PC-3 (cell line): ENCODE measurements around the gene RHOV. TPM values are rescaled to one million over a fixed set of nuclear protein-coding genes. Genes with fewer than 3 reads are reported as not detected.

ENCODE experiments used
- ATAC-seq: fragments of 200-7000 bp; cut with Tn5 transposase; 2 replicates; pipeline ENCODE4 v1.9.1; 2020; ENCODE audit warnings: mild to moderate bottlenecking, moderate library complexity
- BruUV-seq: library from RNA; stranded (reverse); fragments of 400-500 nt; replicated peaks from 2 replicates; lab custom pipeline; 2021; lab: Mats Ljungman, UMichigan
- CTCF ChIA-PET: fragments of 300-600 bp; sonication (Branson Sonifier 250); formaldehyde crosslinking; loops from one replicate; lab custom pipeline; 2022; ENCODE audit warnings: antibody characterized with exemption; lab: Charles Lee
- POLR2A ChIA-PET: fragments of 300-600 bp; sonication (Branson Sonifier 250); formaldehyde crosslinking; loops from one replicate; lab custom pipeline; 2022; ENCODE audit warnings: antibody characterized with exemption; ENCODE audit not compliant: unreplicated experiment; lab: Charles Lee
- DNase-seq: peaks from one replicate; pipeline ENCODE4 v3.0.0-alpha.2; 2015
- H2AFZ ChIP-seq: fragments of 300-600 bp; sonication (generic); 2 replicates; pipeline ENCODE4 v1.6.0; 2016; ENCODE audit warnings: antibody characterized with exemption, low read length
- H3F3A ChIP-seq: fragments of 300-600 bp; sonication (generic); one replicate; pipeline ENCODE4 v1.6.0; 2017; ENCODE audit warnings: antibody characterized with exemption, low read length, control low read depth, mild to moderate bottlenecking; ENCODE audit not compliant: unreplicated experiment
- H3K27ac ChIP-seq: fragments of 300-600 bp; sonication (generic); 2 replicates; pipeline ENCODE4 v1.5.1; 2016; ENCODE audit warnings: mild to moderate bottlenecking, low read length
- H3K27me3 ChIP-seq: fragments of 300-600 bp; sonication (generic); 2 replicates; pipeline ENCODE4 v1.6.1; 2016; ENCODE audit warnings: low read length, mixed read lengths
- H3K36me3 ChIP-seq: fragments of 300-600 bp; sonication (generic); 2 replicates; pipeline ENCODE4 v1.6.1; 2016; ENCODE audit warnings: low read depth, mixed run types, low read length, mixed read lengths
- H3K4me1 ChIP-seq: fragments of 300-600 bp; sonication (generic); 2 replicates; pipeline ENCODE4 v1.5.1; 2016; ENCODE audit warnings: low read length; ENCODE audit not compliant: insufficient read depth
- H3K4me2 ChIP-seq: fragments of 300-600 bp; sonication (generic); 2 replicates; pipeline ENCODE4 v1.6.0; 2016; ENCODE audit warnings: low read length
- H3K4me3 ChIP-seq: fragments of 300-600 bp; sonication (generic); 2 replicates; pipeline ENCODE4 v1.5.1; 2016; ENCODE audit warnings: mild to moderate bottlenecking, low read length, mixed read lengths
- H3K79me2 ChIP-seq: fragments of 300-600 bp; sonication (generic); 2 replicates; pipeline ENCODE4 v1.6.1; 2017; ENCODE audit warnings: low read length, mixed read lengths
- H3K9ac ChIP-seq: fragments of 300-600 bp; sonication (generic); 2 replicates; pipeline ENCODE4 v1.6.0; 2016; ENCODE audit warnings: mild to moderate bottlenecking, low read length
- H3K9me2 ChIP-seq: fragments of 300-600 bp; sonication (generic); replicated peaks from 2 replicates; pipeline ENCODE4 v1.6.1; 2016; ENCODE audit warnings: mixed run types, low read length, mixed read lengths
- H3K9me3 ChIP-seq: fragments of 300-600 bp; sonication (generic); 2 replicates; pipeline ENCODE4 v1.6.1; 2016; ENCODE audit warnings: low read length, mixed read lengths
- H4K20me1 ChIP-seq: fragments of 300-600 bp; sonication (generic); 2 replicates; pipeline ENCODE4 v1.6.1; 2016; ENCODE audit warnings: low read length, mixed read lengths
- CTCF ChIP-seq: fragments of 300-600 bp; sonication (generic); conservative IDR thresholded peaks from 2 replicates; pipeline ENCODE4 v1.5.1; 2017; ENCODE audit warnings: antibody characterized with exemption, low read depth, mild to moderate bottlenecking, low read length
- EZH2 ChIP-seq: fragments of 300-600 bp; sonication (generic); IDR thresholded peaks from one replicate; pipeline ENCODE4 v1.6.1; 2017; ENCODE audit warnings: antibody characterized with exemption, mild to moderate bottlenecking, low read length; ENCODE audit not compliant: unreplicated experiment
- EZH2phosphoT487 ChIP-seq: fragments of 300-600 bp; sonication (generic); IDR thresholded peaks from 2 replicates; pipeline ENCODE4 v1.6.1; 2018; ENCODE audit warnings: mild to moderate bottlenecking, antibody characterized with exemption, low read length, borderline replicate concordance
- intact Hi-C: fragments of 100-400 bp; cut with micrococcal nuclease; formaldehyde crosslinking; loops from 2 replicates; pipeline ENCODE4 v1.9.0; 2023
- total RNA-seq: library from RNA; depleted of rRNA; stranded (reverse); fragments of >200 nt; gene quantifications from 2 replicates; pipeline ENCODE4 v1.2.3, GENCODE V29; 2014

The RHOV gene
- total RNA-seq, 1 experiment from 2014 or later, result 39.5 TPM

- no peak for TF ChIP-seq CTCF
- TF ChIP-seq EZH2phosphoT487, result no peak
- TF ChIP-seq EZH2, result no peak
- H3K4me3 ChIP-seq, result no peak overlapping the region
- peaks cover 15% of the 10 kb centered on the region for H3K27me3 ChIP-seq
- no peak for DNase-seq
- no peak overlapping the region for H3K27ac ChIP-seq
- no peaks in the 10 kb centered on the region for H3F3A ChIP-seq
- BruUV-seq, result no TSS peak
- H3K79me2 ChIP-seq, result no peaks in the 10 kb centered on the region
- no peaks in the 10 kb centered on the region for H3K36me3 ChIP-seq
- H3K4me1 ChIP-seq, result no peaks in the 10 kb centered on the region; the same call in 1 of the 2 replicates
- intact Hi-C loops, result no loop called here
- no peaks in the 10 kb centered on the region for H4K20me1 ChIP-seq
- no peak overlapping the region for H3K9ac ChIP-seq
- H3K4me2 ChIP-seq, result no peak overlapping the region
- H2AFZ ChIP-seq, result no peak overlapping the region
- CTCF ChIA-PET, result no interaction called here
- POLR2A ChIA-PET, result no interaction called here
- no peaks in the 10 kb centered on the region for H3K9me3 ChIP-seq
- H3K9me2 ChIP-seq, result no peaks in the 10 kb centered on the region
- no peak for ATAC-seq
These were observed 48.6 kb upstream of the RHOV start for GRCh38 chr15:40922608-40923005.

GRCh38 chr15:40921949-40922607 is 48.0 kb upstream of the RHOV start:
- Histone ChIP-seq H3K9me2 (no peaks in the 10 kb centered on the region), H3K4me1 (no peaks in the 10 kb centered on the region), H4K20me1 (no peaks in the 10 kb centered on the region), H3F3A (no peaks in the 10 kb centered on the region), H3K9me3 (no peaks in the 10 kb centered on the region), H3K4me3 (no peak overlapping the region), H3K27ac (no peak overlapping the region), H2AFZ (no peak overlapping the region), H3K9ac (no peak overlapping the region), H3K36me3 (no peaks in the 10 kb centered on the region), H3K27me3 (peaks cover 9% of the 10 kb centered on the region), H3K79me2 (no peaks in the 10 kb centered on the region), H3K4me2 (no peak overlapping the region)
- ATAC-seq (no peak), DNase-seq (no peak)
- intact Hi-C loops, result no loop called here
- BruUV-seq, result no TSS peak
- TF ChIP-seq EZH2 (no peak), CTCF (no peak), EZH2phosphoT487 (no peak)
- POLR2A ChIA-PET, result no interaction called here
- CTCF ChIA-PET, result no interaction called here

GRCh38 chr15:40918799-40919392 is 44.9 kb upstream of the RHOV start:
- Histone ChIP-seq H2AFZ (no peak overlapping the region), H3K36me3 (no peaks in the 10 kb centered on the region), H4K20me1 (no peaks in the 10 kb centered on the region), H3F3A (no peaks in the 10 kb centered on the region), H3K9me3 (no peaks in the 10 kb centered on the region), H3K9me2 (no peaks in the 10 kb centered on the region), H3K27me3 (no peaks in the 10 kb centered on the region), H3K79me2 (no peaks in the 10 kb centered on the region), H3K9ac (no peak overlapping the region), H3K4me3 (no peak overlapping the region), H3K4me2 (no peak overlapping the region), H3K4me1 (peaks cover 7% of the 10 kb centered on the region; the same call in 1 of the 2 replicates), H3K27ac (no peak overlapping the region)
- ChIA-PET POLR2A (interaction anchor here (0.6 kb wide), 1 partner anchor 10 kb away, joined by 5 read pairs; no protein-coding TSS in a partner anchor), CTCF (no interaction called here)
- intact Hi-C loops, result no loop called here
- BruUV-seq, result no TSS peak
- no peak for DNase-seq
- ATAC-seq, result no peak
- TF ChIP-seq EZH2phosphoT487 (no peak), EZH2 (no peak), CTCF (no peak)
